Measurements from ENCODE around the gene FMN1. TPM values are rescaled to one million over a fixed set of nuclear protein-coding genes. Genes with fewer than 3 reads are reported as not detected.
A peak's percentile ranks its signal among the peaks of the same experiment; 100 is the strongest.

FMN1 gene
- total RNA-seq, 1 experiment from 2014 or later = 21.9 TPM

DNA sequence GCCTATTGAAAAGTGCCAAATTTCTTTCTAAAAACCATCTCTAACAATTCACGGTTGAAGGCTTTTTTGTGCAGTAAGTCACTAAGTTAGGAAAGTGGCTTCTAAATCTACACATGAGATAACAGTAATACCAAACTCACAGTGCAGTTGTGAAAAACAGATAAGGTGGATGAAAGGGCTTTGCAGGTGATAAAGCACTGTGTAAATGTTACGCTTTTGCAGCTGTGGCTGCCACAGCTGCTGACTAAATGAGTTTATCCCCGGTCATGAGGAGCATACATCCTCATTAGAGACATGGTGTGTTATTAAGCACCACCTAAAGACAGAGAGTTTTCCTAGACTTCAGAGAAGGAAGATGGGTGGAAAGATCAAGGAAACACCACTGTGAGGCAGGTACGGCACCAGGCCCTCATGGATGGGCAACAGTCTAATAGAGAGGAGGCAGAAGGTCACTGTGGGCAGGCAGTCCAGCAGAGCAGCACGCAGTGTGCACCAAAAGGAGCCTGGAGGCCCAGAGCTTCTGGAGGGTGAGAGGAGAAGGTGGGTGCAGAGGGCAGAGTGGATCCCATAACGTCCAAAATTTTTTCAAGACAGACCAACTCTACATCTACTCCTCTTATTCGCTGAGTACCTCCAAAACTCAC, 68.5 kb downstream of the FMN1 start:
- DNase-seq (ENCODE audit: low read depth) = no peak

- no peak for DNase-seq (ENCODE audit: low read depth)
Measured at GRCh38 chr15:33124811-33125210, 69.7 kb downstream of the FMN1 start.

GRCh38 chr15:33124279-33124678, 70.2 kb downstream of the FMN1 start:
- no peak for DNase-seq (ENCODE audit: low read depth)

GRCh38 chr15:33119865-33120264, 74.6 kb downstream of the FMN1 start:
- DNase-seq (ENCODE audit: low read depth) = peak; percentile 53

- no peak for DNase-seq (ENCODE audit: low read depth)
Measured at GRCh38 chr15:33119273-33119672, 75.2 kb downstream of the FMN1 start.

GRCh38 chr15:33116198-33116597, 78.3 kb downstream of the FMN1 start:
- DNase-seq (ENCODE audit: low read depth) = no peak

GRCh38 chr15:33115191-33115861, 79.2 kb downstream of the FMN1 start:
- DNase-seq (ENCODE audit: low read depth) = no peak

DNA sequence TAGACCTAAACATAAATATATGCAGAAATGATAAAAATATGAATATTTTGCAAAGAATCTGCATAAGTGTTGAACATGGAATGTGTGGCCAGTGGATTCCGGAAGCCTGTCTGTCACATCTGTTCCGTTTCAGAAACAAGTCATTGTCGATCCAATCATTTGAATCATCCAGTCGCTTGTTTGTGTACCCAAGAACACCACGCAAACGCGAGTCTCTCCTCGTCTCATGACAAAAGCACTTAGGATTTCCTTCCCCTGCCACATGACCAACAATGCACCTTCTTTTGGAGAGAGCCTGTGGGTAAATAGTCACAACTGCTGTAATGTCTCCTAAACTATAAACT, 80.2 kb downstream of the FMN1 start:
- DNase-seq (ENCODE audit: low read depth) = no peak

- no peak for DNase-seq (ENCODE audit: low read depth)
Measured at GRCh38 chr15:33113666-33114373, 80.7 kb downstream of the FMN1 start.

- DNase-seq (ENCODE audit: low read depth) = no peak
Measured at GRCh38 chr15:33112541-33113105, 81.9 kb downstream of the FMN1 start.

DNA sequence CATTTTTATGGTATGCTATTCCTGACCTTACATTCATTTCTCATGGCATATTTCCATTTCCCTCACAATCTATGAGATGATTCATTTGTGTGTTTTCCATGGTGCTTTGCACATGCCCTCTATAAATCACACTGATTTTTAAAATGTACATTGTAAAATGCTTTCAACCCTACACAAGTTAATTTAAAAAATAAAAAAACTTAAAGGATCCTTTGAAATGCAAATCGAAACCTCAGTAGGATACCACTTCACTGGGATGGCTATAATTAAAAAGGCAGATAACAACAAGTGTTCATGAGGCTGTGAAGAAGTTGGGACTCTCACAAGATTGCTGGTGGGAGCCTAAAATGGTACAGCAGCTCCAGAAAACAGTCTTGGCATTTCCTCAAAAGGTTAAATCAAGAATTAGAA, 83.5 kb downstream of the FMN1 start:
- peak; percentile 46 for DNase-seq (ENCODE audit: low read depth)

DNA sequence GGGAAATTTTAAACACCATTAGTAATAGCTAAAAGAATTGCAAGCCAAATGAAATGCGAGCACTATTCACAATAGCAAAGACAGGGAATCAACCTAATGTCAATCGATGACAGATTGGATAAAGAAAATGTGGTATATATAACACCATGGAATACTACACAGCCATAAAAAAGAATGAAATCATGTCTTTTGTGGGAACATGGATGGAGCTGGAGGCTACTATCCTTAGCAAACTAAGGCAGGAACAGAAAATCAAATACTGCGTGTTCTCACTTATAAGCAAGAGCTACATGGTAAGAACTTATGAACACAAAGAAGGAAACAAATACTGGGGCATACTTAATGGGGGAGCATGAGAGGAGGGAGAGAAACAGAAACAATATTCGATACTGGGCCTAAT, 85.2 kb downstream of the FMN1 start:
- DNase-seq (ENCODE audit: low read depth) = no peak

DNA sequence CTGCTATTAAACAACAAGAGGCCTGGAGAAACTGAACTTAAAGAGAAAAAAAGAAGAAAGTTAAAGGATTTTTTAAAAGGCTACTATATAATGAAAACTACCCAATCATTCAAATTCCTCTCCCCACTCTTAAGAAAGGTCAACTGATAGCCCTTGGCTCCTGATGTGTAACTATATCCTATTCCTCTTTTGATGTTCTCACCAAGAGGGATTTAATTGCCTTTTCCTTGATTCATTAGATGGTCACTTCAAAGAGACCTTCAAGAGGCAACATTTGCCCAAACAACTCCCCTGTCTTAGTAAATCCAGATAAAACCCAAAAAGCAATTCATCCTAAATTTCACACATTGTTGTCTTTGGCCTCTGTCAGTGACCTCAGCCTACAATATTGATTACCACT, 86.0 kb downstream of the FMN1 start:
- no peak for DNase-seq (ENCODE audit: low read depth)

DNA sequence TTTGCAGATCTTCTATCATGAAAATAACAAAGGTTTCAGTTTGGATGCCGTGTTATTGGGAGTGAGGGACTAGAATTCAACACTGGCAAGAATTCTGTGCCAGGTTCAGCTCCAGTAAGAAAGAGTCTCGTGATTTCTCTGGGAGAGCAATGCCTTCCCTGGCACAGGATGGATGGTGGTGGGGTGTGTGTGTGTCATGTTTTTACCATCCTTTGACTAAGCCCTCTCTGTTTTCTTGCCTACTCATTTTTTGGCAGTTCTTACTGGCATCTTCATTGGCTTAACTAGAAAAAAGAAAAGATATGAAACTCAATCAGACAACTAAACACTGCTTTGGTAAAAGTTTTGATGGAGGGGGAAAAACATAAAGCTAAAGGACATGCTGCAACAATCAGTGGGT, 86.6 kb downstream of the FMN1 start:
- DNase-seq (ENCODE audit: low read depth) = peak; percentile 89

- DNase-seq (ENCODE audit: low read depth) = peak; percentile 92
Measured at GRCh38 chr15:33104212-33104611, 90.3 kb downstream of the FMN1 start.

DNA sequence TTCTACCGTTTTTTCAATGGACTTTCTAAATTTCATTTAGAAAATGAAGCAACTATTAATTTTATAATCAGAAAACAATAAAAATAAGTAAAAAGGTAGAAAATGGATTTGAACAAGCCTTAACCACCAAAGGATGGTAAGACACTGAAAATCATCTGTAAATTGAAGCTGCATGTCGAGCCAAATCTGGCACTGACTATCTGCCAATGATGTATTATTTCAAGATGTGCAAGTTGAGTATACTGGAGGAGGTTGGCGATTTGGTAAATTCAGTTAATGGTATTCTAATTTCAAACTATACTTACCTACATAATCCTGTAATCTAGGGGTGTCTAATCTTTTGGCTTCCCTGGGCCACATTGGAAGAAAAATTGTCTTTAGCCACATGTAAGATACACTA, 93.5 kb downstream of the FMN1 start:
- no peak for DNase-seq (ENCODE audit: low read depth)

DNA sequence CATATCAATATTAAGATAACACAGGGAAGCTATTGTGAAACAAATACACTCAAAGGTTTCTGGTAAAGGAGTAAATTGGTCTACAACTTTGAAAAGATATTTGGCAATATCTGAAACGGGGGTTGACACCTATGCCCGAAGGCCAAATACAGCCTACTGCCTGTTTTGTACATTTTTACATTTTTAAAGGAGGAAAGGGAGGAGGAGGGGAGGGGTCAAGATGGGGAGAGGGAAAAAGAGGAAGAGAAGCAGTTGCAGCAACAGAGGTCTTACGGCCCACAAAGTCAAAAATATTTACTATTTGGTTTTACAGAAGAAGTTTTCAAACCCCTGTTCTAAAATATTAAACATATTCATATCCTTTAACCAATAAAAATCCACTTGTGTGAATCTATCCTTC, 94.2 kb downstream of the FMN1 start:
- DNase-seq (ENCODE audit: low read depth) = no peak

DNA sequence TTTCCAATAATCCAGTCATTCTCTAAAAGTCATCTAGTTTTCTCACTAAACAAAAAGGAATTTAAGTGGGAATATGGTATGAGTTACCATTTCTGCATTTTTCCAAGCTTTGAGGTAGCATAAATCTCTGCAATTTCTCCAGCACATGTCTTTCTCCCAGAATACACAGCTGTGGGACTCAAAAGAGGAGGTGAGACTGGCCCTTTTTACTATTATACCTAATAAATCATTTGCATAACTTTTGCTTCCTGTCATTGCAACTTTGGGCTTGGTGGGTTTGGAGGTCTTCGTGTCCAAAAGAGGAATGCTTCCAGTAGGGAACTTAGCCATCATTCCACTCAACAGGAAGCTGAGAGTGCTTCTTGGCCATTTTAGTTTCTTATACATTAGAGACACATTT, 94.8 kb downstream of the FMN1 start:
- DNase-seq (ENCODE audit: low read depth) = no peak

DNA sequence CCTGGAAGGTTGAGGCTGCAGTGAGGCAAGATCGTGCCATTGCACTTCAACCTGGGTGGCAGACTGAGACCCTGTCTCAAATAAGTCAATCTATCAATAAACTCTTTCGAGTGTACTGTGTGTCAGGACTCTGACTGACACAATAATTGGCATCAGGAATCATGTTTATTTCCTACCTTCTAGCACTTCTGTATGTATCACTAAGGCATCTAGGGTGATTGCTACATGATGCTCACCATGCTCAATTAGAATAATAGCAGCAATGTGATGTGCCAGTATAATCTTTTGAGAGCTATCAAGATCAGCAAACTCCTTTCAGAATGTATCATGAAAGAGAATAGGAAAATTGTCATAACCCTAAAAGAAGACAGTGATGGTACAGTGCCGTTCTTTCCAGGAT, 95.3 kb downstream of the FMN1 start:
- DNase-seq (ENCODE audit: low read depth) = no peak

- DNase-seq (ENCODE audit: low read depth) = peak; percentile 93
Measured at GRCh38 chr15:33098094-33099058, 96.1 kb downstream of the FMN1 start.

DNA sequence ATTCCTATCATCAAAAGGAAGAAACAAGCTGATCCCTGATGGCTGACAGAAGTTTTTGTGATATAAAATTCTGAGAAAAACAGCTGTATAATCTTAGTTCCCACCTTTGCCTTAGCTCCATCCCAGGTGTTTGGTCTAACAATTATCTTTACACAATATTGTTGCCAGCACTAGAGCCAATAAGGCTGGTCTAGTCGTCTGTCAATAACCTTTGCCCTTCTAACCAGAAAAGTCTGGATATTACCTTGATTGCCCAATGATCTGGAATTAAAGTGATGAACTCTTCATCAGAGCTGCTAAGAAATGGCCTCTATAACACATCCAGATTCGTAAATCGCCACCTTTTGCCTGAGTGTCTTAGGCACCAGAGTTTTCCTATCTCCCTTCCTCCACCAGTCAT, 98.4 kb downstream of the FMN1 start:
- no peak for DNase-seq (ENCODE audit: low read depth)

GRCh38 chr15:33095641-33096040, 98.9 kb downstream of the FMN1 start:
- DNase-seq (ENCODE audit: low read depth) = no peak

All from LHCN-M2 (cell line).